ENCODE results near the gene ENPP7. TPM values are rescaled to one million over a fixed set of nuclear protein-coding genes. Genes with fewer than 3 reads are reported as not detected.

Gene ENPP7
- total RNA-seq, 8 experiments from 2014 or later, result 0.11 to 0.73 (median 0.22) TPM; not detected in 3

- Histone ChIP-seq H3K4me3 (peak overlapping the region in 3 of 5 donors; percentile 1 to 26 (median 11)), H3K4me1 (replicated peaks in 1 of 2) (peaks cover 11 to 15% of the 10 kb centered on the region in 2 donors), H3K27ac (peak overlapping the region; percentile 8 to 81)
- in situ Hi-C loops (cut with MboI; ENCODE audit: low pct_unique_long_range_greater_than_20kb in 2 of 9, low sequenced_read_pairs in 9 of 9, unreplicated experiment in 9 of 9), result no loop called here
- WGBS, 10 experiments, result 0 to 44% (median 0%) methylated on average over 1 to 8 of the region's 22 CpGs; no CpG with 5 or more reads in 5 of the 10 experiments
- ATAC-seq (replicated peaks in 6 of 8), result peak; percentile 69 to 94 (median 76)
Observed at GRCh38 chr17:79728169-79728907, 2.4 kb upstream of the ENPP7 start.

DNA sequence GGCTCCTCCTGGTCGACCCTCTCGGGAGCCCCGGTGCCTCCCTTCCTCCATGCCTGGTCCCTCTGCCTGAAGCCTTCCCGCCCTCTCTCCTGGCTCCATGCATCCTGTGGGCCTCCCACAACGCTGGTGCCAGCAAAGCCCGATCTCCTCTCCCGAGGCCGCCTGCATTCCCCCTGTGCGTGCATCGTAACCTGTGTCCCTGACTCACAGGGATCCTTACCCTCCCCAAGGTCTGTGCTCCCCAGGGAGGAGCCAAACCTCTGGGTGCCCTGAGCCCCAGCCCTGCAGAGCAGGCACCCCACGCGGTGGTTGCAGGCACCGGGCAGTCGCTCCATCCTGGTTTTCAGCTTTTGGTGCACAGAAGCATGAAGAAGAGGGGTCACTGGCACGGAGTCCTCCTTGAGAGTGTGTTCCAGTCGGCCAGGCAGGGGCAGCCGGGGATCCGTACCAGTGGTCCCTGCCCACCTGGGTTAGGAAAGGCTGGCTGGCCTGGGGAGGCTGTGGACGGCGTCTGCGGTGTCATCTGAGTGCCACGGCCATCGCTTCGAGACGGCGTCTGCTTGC lies 1.8 kb upstream of the ENPP7 start:
- H3K4me1 ChIP-seq (replicated peaks in 1 of 2), result peaks cover 11 to 15% of the 10 kb centered on the region in 2 donors
- ATAC-seq (replicated peaks in 6 of 8), result peak in 6 of 8 experiments; percentile 30 to 59 (median 40)
- in situ Hi-C loops (cut with MboI; ENCODE audit: low pct_unique_long_range_greater_than_20kb in 2 of 9, low sequenced_read_pairs in 9 of 9, unreplicated experiment in 9 of 9), result no loop called here
- 0 to 90% (median 29%) methylated on average over 3 to 5 of the region's 26 CpGs; no CpG with 5 or more reads in 7 of the 10 experiments for WGBS, 10 experiments
- H3K27ac ChIP-seq, result peak overlapping the region in 1 of 2 donors; percentile 8
- no peak overlapping the region for H3K4me3 ChIP-seq

DNA sequence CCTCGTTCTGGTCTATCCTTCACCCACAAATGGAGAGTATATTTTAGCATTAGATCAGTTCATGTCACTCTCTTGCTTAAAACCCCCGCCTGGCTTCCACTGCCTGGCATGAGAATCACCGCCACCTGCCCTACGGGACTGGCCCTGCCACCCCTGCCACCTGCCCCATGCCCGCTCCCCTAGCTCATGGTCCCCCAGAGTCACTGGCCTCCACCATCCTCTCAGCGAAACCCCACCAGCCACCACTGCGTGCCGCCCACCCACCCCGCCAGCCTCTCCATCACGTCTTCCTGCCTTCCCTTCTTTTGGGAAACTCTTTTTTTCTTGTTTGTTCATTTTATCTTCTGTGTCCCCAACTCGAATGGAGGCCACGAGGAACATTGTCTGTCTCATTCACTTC lies 982 bp upstream of the ENPP7 start:
- ATAC-seq (replicated peaks in 6 of 8), result no peak
- Histone ChIP-seq H3K27ac (no peak overlapping the region), H3K4me3 (no peak overlapping the region), H3K4me1 (replicated peaks in 1 of 2) (peaks cover 11 to 15% of the 10 kb centered on the region in 2 donors)
- in situ Hi-C loops (cut with MboI; ENCODE audit: low pct_unique_long_range_greater_than_20kb in 2 of 9, low sequenced_read_pairs in 9 of 9, unreplicated experiment in 9 of 9), result no loop called here
- 0 to 100% (median 10%) methylated on average over 1 to 2 of the region's 12 CpGs; no CpG with 5 or more reads in 5 of the 10 experiments for WGBS, 10 experiments

DNA sequence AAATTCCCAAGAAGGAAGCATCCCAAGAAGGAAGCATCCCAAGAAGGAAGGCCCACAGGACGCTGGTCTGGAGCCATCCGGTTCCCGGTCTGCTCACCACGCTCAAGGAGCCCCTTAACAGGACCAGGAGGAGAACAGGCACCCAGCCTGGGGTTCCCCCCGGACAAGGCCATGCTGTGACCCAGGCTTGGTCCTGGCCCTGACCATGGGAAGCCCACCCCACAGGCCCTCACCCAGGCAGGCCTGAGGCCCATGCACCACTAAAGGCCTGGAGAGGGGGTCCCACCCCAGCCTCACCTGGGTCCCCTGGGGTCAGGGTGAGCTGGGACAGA lies 340 bp upstream of the ENPP7 start:
- no peak overlapping the region for H3K27ac ChIP-seq
- in situ Hi-C loops (cut with MboI; ENCODE audit: low pct_unique_long_range_greater_than_20kb in 2 of 9, low sequenced_read_pairs in 9 of 9, unreplicated experiment in 9 of 9), result no loop called here
- peak in 2 of 8 experiments; percentile 1 to 5 for ATAC-seq (replicated peaks in 6 of 8)
- WGBS, 10 experiments, result 100% methylated on average over 1 of the region's 5 CpGs; no CpG with 5 or more reads in 9 of the 10 experiments
- no peak overlapping the region for H3K4me3 ChIP-seq
- peaks cover 11 to 15% of the 10 kb centered on the region in 2 donors for H3K4me1 ChIP-seq (replicated peaks in 1 of 2)

DNA sequence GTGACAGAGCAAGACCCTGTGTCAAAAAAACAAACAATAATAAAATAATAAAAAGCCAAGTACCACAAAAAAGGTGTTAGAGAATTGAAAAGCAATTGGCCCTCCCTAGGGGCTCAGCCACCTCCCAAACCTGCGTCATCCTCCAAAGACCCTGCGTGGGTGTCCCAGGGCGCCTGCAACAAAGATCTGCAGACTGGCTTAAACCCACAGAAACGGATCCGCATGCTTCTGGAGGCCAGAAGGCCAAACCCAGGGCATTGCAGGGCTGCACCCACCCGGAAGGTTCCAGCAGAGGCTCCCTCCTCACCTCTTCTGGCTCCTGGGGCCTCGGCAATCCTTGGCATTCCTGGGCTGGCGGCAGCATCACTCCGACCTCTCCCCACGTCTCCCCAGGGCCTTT lies 1.5 kb downstream of the ENPP7 start:
- 65 to 93% (median 83%) methylated on average over 1 to 8 of the region's 10 CpGs; no CpG with 5 or more reads in 5 of the 10 experiments for WGBS, 10 experiments
- Histone ChIP-seq H3K27ac (no peak overlapping the region), H3K4me1 (replicated peaks in 1 of 2) (peaks cover 11 to 15% of the 10 kb centered on the region in 2 donors), H3K4me3 (no peak overlapping the region)
- ATAC-seq (replicated peaks in 6 of 8), result no peak
- in situ Hi-C loops (cut with MboI; ENCODE audit: low pct_unique_long_range_greater_than_20kb in 2 of 9, low sequenced_read_pairs in 9 of 9, unreplicated experiment in 9 of 9), result no loop called here

- in situ Hi-C loops (cut with MboI; ENCODE audit: low pct_unique_long_range_greater_than_20kb in 2 of 9, low sequenced_read_pairs in 9 of 9, unreplicated experiment in 9 of 9), result no loop called here
- WGBS, 10 experiments, result 60 to 95% (median 68%) methylated on average over 1 to 9 of the region's 35 CpGs; no CpG with 5 or more reads in 4 of the 10 experiments
- Histone ChIP-seq H3K27ac (no peak overlapping the region), H3K4me3 (no peak overlapping the region), H3K4me1 (replicated peaks in 1 of 2) (peaks cover 9 to 12% of the 10 kb centered on the region in 2 donors)
- ATAC-seq (replicated peaks in 6 of 8), result no peak
Observed at GRCh38 chr17:79732804-79733691, 2.3 kb downstream of the ENPP7 start.

DNA sequence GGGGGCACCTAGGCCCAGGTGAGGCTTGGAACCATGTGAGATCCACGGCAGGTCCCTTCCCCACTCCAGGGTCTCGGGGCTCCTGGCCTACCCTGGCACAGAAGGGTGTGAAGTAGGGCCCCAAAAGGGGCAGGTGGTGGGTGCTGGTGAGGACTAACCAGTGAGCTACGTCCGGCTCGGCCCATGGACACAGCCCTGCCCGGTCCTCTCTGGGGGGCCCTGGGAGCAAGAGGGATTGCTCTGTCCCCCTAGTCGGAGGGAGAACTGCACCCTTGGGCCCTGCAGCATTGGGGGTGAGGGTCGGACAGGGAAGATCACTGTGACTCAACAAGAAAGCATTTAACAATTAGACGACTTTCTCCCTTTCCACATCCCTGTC lies 2.9 kb downstream of the ENPP7 start:
- in situ Hi-C loops (cut with MboI; ENCODE audit: low pct_unique_long_range_greater_than_20kb in 2 of 9, low sequenced_read_pairs in 9 of 9, unreplicated experiment in 9 of 9), result no loop called here
- ATAC-seq (replicated peaks in 6 of 8), result peak in 1 of 8 experiments; percentile 1
- WGBS, 10 experiments, result 43 to 93% methylated on average over 1 to 3 of the region's 9 CpGs; no CpG with 5 or more reads in 8 of the 10 experiments
- Histone ChIP-seq H3K4me1 (replicated peaks in 1 of 2) (peaks cover 5 to 10% of the 10 kb centered on the region in 2 donors), H3K4me3 (no peak overlapping the region), H3K27ac (no peak overlapping the region)

DNA sequence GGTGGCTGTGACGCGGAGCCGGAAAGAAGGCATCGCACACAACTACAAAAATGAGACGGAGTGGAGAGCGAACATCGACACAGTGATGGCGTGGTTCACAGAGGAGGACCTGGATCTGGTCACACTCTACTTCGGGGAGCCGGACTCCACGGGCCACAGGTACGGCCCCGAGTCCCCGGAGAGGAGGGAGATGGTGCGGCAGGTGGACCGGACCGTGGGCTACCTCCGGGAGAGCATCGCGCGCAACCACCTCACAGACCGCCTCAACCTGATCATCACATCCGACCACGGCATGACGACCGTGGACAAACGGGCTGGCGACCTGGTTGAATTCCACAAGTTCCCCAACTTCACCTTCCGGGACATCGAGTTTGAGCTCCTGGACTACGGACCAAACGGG lies 4.4 kb downstream of the ENPP7 start:
- no peak for ATAC-seq (replicated peaks in 6 of 8)
- Histone ChIP-seq H3K4me1 (replicated peaks in 1 of 2) (peaks cover 7 to 16% of the 10 kb centered on the region in 2 donors), H3K27ac (no peak overlapping the region), H3K4me3 (no peak overlapping the region)
- in situ Hi-C loops (cut with MboI; ENCODE audit: low pct_unique_long_range_greater_than_20kb in 2 of 9, low sequenced_read_pairs in 9 of 9, unreplicated experiment in 9 of 9), result no loop called here
- WGBS, 10 experiments, result 90 to 100% (median 97%) methylated on average over 2 to 9 of the region's 32 CpGs; no CpG with 5 or more reads in 5 of the 10 experiments

- Histone ChIP-seq H3K4me3 (no peak overlapping the region), H3K27ac (no peak overlapping the region), H3K4me1 (replicated peaks in 1 of 2) (peaks cover 21 to 36% of the 10 kb centered on the region in 2 donors)
- in situ Hi-C loops (cut with MboI; ENCODE audit: low pct_unique_long_range_greater_than_20kb in 2 of 9, low sequenced_read_pairs in 9 of 9, unreplicated experiment in 9 of 9), result no loop called here
- no peak for ATAC-seq (replicated peaks in 6 of 8)
- 66 to 100% (median 87%) methylated on average over 1 to 12 of the region's 30 CpGs; no CpG with 5 or more reads in 3 of the 10 experiments for WGBS, 10 experiments
Observed at GRCh38 chr17:79737046-79737921, 6.5 kb downstream of the ENPP7 start.

- ATAC-seq (replicated peaks in 6 of 8), result no peak
- in situ Hi-C loops (cut with MboI; ENCODE audit: low pct_unique_long_range_greater_than_20kb in 2 of 9, low sequenced_read_pairs in 9 of 9, unreplicated experiment in 9 of 9), result no loop called here
- no peak overlapping the region for H3K27ac ChIP-seq
- 33 to 98% (median 83%) methylated on average over 1 to 7 of the region's 17 CpGs; no CpG with 5 or more reads in 5 of the 10 experiments for WGBS, 10 experiments
- no peak overlapping the region for H3K4me3 ChIP-seq
- H3K4me1 ChIP-seq (replicated peaks in 1 of 2), result peaks cover 21 to 40% of the 10 kb centered on the region in 2 donors
Observed at GRCh38 chr17:79737922-79738578, 7.3 kb downstream of the ENPP7 start.

DNA sequence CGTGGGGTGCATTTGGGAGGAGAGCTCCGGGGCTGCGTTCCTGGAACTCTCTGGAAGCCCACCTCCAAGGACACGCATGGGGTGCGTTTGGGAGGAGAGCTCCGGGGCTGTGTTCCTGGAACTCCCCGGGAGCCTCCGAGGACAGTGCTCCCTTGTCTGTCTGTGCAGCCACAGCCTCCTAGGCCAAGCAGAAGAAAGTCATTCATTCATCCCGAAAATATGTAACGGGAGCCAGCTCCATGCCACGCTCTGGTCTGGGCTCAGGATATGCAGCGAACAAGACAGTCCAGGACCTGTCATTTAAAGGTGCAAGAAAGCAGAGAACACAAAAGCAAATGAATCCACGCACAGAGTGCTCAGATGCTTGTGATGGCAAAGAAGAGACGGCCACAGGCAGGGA lies 7.9 kb downstream of the ENPP7 start:
- in situ Hi-C loops (cut with MboI; ENCODE audit: low pct_unique_long_range_greater_than_20kb in 2 of 9, low sequenced_read_pairs in 9 of 9, unreplicated experiment in 9 of 9), result no loop called here
- WGBS, 10 experiments, result 75 to 100% (median 90%) methylated on average over 2 to 8 of the region's 14 CpGs; no CpG with 5 or more reads in 3 of the 10 experiments
- no peak overlapping the region for H3K27ac ChIP-seq
- peaks cover 19 to 40% of the 10 kb centered on the region in 2 donors for H3K4me1 ChIP-seq (replicated peaks in 1 of 2)
- ATAC-seq (replicated peaks in 6 of 8), result no peak
- no peak overlapping the region for H3K4me3 ChIP-seq

Data from motor neuron (in vitro differentiated cells).